WTC11 (cell line): Measurements from ENCODE around the gene RAD23B. TPM values are rescaled to one million over a fixed set of nuclear protein-coding genes. Genes with fewer than 3 reads are reported as not detected.

Source experiments
- ATAC-seq: fragments of 200-7000 bp; cut with Tn5 transposase; 2 replicates; pipeline ENCODE4 v1.10.0; 2021; ENCODE audit warnings: mild to moderate bottlenecking, moderate library complexity
- CTCF ChIA-PET: fragments of 300-600 bp; sonication (Branson Sonifier 250); formaldehyde crosslinking; loops from one replicate; lab custom pipeline; 2021; ENCODE audit warnings: antibody characterized with exemption; lab: Charles Lee
- POLR2A ChIA-PET: fragments of 350-600 bp; sonication (Branson Sonifier 250); formaldehyde crosslinking; loops from one replicate; lab custom pipeline; 2021; ENCODE audit warnings: antibody characterized with exemption; lab: Charles Lee
- DNase-seq: peaks from one replicate; pipeline ENCODE4 v3.0.0; 2021; ENCODE audit warnings: low spot score
- H3K27ac Mint-ChIP-seq: 2 replicates; pipeline ENCODE4 v1.8.0; 2021; ENCODE audit warnings: mixed read lengths
- H3K27me3 Mint-ChIP-seq: 2 replicates; pipeline ENCODE4 v1.8.0; 2021; ENCODE audit warnings: low read depth, mild to moderate bottlenecking, moderate library complexity, mixed read lengths
- H3K36me3 Mint-ChIP-seq: 2 replicates; pipeline ENCODE4 v1.8.0; 2021; ENCODE audit warnings: mixed read lengths
- H3K4me1 Mint-ChIP-seq: 2 replicates; pipeline ENCODE4 v1.8.0; 2022; ENCODE audit warnings: mixed read lengths
- H3K4me3 Mint-ChIP-seq: 2 replicates; pipeline ENCODE4 v1.8.0; 2021; ENCODE audit warnings: mild to moderate bottlenecking, moderate library complexity, mixed read lengths
- H3K9me3 Mint-ChIP-seq: 2 replicates; pipeline ENCODE4 v1.8.0; 2021; ENCODE audit warnings: mixed read lengths
- HMGA2 ChIP-seq: fragments of 250-450 bp; sonication (Bioruptor Pico); IDR thresholded peaks from 2 replicates; pipeline ENCODE4 v1.4.0; 2021; ENCODE audit warnings: mild to moderate bottlenecking, moderate library complexity
- JAZF1 ChIP-seq: fragments of 250-450 bp; sonication (Bioruptor Pico); IDR thresholded peaks from 2 replicates; pipeline ENCODE4 v1.9.0; 2021; ENCODE audit warnings: moderate library complexity, mild to moderate bottlenecking, inconsistent platforms
- MXD4 ChIP-seq: fragments of 250-450 bp; sonication (Bioruptor Pico); IDR thresholded peaks from 2 replicates; pipeline ENCODE4 v1.8.0; 2021; ENCODE audit warnings: mild to moderate bottlenecking, moderate library complexity, borderline replicate concordance
- NFYB ChIP-seq: sonication (generic); formaldehyde crosslinking; conservative IDR thresholded peaks from 2 replicates; pipeline ENCODE4 v1.8.0; 2022; ENCODE audit warnings: low read depth, missing genetic modification reagents
- TP53 ChIP-seq: sonication (generic); formaldehyde crosslinking; IDR thresholded peaks from 2 replicates; pipeline ENCODE4 v1.8.1; 2023; ENCODE audit warnings: mild to moderate bottlenecking, missing genetic modification reagents
- ZNF416 ChIP-seq: fragments of 250-450 bp; sonication (Bioruptor Pico); IDR thresholded peaks from 2 replicates; pipeline ENCODE4 v1.9.0; 2021; ENCODE audit warnings: mild to moderate bottlenecking, inconsistent platforms
- total RNA-seq: library from RNA; stranded (reverse); gene quantifications from 3 replicates; pipeline ENCODE4 v1.2.3, GENCODE V29; 2021
- TF ChIP-seq, protein P1 (sequence below): sonication (generic); formaldehyde crosslinking; IDR thresholded peaks from 2 replicates; pipeline ENCODE4 v1.8.0; 2022; ENCODE audit warnings: mild to moderate bottlenecking, missing genetic modification reagents
- TF ChIP-seq, protein P2 (sequence below): sonication (generic); formaldehyde crosslinking; IDR thresholded peaks from 2 replicates; pipeline ENCODE4 v1.8.1; 2023; ENCODE audit warnings: mild to moderate bottlenecking, missing genetic modification reagents, borderline replicate concordance
- TF ChIP-seq, protein P3 (sequence below): sonication (generic); formaldehyde crosslinking; conservative IDR thresholded peaks from 2 replicates; pipeline ENCODE4 v1.8.1; 2022; ENCODE audit warnings: mild to moderate bottlenecking, missing genetic modification reagents
- TF ChIP-seq, protein P4 (sequence below): sonication (generic); formaldehyde crosslinking; IDR thresholded peaks from 2 replicates; pipeline ENCODE4 v1.8.0; 2023; ENCODE audit warnings: missing genetic modification reagents, mild to moderate bottlenecking, borderline replicate concordance
- TF ChIP-seq, protein P5 (sequence below): sonication (generic); formaldehyde crosslinking; IDR thresholded peaks from 2 replicates; pipeline ENCODE4 v1.8.1; 2022; ENCODE audit warnings: low read depth, mild to moderate bottlenecking, moderate library complexity, missing genetic modification reagents, borderline replicate concordance
- TF ChIP-seq, protein P6 (sequence below): sonication (generic); formaldehyde crosslinking; IDR thresholded peaks from 2 replicates; pipeline ENCODE4 v1.8.1; 2023; ENCODE audit warnings: mild to moderate bottlenecking, missing genetic modification reagents

RAD23B gene
- total RNA-seq, 1 experiment from 2014 or later, result 150 TPM

DNA sequence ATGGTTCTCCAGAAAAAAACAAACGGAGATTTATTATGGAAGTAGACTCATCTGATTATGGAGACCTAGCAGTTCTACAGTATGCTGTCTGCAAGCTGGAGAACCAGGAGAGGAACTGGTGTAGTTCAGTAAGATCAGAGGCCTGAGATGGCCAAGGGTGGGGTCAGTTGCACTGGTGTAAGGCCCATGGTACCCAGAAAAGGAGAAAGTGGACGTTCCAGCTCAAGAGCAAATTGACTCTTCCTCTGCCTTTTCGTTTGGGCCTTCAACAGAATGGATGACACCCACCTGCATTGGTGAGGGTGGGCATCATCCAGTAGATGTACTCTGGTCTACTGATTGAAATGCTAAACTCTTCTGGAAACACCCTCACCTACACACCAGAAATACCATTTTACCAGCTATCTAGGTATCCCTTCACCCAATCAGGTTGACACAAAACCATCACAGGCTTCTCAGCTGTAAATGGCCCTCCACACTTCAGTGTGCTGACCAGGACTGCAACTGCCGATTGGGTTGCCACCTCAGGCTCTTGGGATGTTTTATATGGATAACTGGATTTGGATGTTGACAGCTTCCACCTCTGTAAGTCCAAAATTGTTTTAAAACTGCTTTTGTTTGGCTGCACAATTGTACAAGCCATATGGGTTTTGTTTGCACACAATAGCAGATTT lies 51.2 kb downstream of the RAD23B start:
- H3K4me1 Mint-ChIP-seq, result peaks cover 11% of the 10 kb centered on the region
- DNase-seq (no peak), ATAC-seq (no peak)
- no peak overlapping the region for H3K4me3 Mint-ChIP-seq
- TF ChIP-seq, protein P1, sequence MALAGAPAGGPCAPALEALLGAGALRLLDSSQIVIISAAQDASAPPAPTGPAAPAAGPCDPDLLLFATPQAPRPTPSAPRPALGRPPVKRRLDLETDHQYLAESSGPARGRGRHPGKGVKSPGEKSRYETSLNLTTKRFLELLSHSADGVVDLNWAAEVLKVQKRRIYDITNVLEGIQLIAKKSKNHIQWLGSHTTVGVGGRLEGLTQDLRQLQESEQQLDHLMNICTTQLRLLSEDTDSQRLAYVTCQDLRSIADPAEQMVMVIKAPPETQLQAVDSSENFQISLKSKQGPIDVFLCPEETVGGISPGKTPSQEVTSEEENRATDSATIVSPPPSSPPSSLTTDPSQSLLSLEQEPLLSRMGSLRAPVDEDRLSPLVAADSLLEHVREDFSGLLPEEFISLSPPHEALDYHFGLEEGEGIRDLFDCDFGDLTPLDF (CRISPR knock-in tag), result no peak
- no peak for TF ChIP-seq NFYB (CRISPR knock-in tag)
- no peak for TF ChIP-seq JAZF1 (CRISPR knock-in tag)
- TF ChIP-seq HMGA2 (CRISPR knock-in tag), result no peak
- no peak for TF ChIP-seq MXD4 (CRISPR knock-in tag)
- TF ChIP-seq, protein P2, sequence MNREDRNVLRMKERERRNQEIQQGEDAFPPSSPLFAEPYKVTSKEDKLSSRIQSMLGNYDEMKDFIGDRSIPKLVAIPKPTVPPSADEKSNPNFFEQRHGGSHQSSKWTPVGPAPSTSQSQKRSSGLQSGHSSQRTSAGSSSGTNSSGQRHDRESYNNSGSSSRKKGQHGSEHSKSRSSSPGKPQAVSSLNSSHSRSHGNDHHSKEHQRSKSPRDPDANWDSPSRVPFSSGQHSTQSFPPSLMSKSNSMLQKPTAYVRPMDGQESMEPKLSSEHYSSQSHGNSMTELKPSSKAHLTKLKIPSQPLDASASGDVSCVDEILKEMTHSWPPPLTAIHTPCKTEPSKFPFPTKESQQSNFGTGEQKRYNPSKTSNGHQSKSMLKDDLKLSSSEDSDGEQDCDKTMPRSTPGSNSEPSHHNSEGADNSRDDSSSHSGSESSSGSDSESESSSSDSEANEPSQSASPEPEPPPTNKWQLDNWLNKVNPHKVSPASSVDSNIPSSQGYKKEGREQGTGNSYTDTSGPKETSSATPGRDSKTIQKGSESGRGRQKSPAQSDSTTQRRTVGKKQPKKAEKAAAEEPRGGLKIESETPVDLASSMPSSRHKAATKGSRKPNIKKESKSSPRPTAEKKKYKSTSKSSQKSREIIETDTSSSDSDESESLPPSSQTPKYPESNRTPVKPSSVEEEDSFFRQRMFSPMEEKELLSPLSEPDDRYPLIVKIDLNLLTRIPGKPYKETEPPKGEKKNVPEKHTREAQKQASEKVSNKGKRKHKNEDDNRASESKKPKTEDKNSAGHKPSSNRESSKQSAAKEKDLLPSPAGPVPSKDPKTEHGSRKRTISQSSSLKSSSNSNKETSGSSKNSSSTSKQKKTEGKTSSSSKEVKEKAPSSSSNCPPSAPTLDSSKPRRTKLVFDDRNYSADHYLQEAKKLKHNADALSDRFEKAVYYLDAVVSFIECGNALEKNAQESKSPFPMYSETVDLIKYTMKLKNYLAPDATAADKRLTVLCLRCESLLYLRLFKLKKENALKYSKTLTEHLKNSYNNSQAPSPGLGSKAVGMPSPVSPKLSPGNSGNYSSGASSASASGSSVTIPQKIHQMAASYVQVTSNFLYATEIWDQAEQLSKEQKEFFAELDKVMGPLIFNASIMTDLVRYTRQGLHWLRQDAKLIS (CRISPR knock-in tag), result no peak
- TF ChIP-seq, protein P3, sequence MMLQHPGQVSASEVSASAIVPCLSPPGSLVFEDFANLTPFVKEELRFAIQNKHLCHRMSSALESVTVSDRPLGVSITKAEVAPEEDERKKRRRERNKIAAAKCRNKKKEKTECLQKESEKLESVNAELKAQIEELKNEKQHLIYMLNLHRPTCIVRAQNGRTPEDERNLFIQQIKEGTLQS (CRISPR knock-in tag), result no peak
- TF ChIP-seq, protein P4, sequence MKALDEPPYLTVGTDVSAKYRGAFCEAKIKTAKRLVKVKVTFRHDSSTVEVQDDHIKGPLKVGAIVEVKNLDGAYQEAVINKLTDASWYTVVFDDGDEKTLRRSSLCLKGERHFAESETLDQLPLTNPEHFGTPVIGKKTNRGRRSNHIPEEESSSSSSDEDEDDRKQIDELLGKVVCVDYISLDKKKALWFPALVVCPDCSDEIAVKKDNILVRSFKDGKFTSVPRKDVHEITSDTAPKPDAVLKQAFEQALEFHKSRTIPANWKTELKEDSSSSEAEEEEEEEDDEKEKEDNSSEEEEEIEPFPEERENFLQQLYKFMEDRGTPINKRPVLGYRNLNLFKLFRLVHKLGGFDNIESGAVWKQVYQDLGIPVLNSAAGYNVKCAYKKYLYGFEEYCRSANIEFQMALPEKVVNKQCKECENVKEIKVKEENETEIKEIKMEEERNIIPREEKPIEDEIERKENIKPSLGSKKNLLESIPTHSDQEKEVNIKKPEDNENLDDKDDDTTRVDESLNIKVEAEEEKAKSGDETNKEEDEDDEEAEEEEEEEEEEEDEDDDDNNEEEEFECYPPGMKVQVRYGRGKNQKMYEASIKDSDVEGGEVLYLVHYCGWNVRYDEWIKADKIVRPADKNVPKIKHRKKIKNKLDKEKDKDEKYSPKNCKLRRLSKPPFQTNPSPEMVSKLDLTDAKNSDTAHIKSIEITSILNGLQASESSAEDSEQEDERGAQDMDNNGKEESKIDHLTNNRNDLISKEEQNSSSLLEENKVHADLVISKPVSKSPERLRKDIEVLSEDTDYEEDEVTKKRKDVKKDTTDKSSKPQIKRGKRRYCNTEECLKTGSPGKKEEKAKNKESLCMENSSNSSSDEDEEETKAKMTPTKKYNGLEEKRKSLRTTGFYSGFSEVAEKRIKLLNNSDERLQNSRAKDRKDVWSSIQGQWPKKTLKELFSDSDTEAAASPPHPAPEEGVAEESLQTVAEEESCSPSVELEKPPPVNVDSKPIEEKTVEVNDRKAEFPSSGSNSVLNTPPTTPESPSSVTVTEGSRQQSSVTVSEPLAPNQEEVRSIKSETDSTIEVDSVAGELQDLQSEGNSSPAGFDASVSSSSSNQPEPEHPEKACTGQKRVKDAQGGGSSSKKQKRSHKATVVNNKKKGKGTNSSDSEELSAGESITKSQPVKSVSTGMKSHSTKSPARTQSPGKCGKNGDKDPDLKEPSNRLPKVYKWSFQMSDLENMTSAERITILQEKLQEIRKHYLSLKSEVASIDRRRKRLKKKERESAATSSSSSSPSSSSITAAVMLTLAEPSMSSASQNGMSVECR (CRISPR knock-in tag), result no peak
- TF ChIP-seq TP53, result no peak
- TF ChIP-seq, protein P5, sequence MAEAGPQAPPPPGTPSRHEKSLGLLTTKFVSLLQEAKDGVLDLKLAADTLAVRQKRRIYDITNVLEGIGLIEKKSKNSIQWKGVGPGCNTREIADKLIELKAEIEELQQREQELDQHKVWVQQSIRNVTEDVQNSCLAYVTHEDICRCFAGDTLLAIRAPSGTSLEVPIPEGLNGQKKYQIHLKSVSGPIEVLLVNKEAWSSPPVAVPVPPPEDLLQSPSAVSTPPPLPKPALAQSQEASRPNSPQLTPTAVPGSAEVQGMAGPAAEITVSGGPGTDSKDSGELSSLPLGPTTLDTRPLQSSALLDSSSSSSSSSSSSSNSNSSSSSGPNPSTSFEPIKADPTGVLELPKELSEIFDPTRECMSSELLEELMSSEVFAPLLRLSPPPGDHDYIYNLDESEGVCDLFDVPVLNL, result no peak
- TF ChIP-seq ZNF416 (CRISPR knock-in tag), result no peak
- TF ChIP-seq, protein P6, sequence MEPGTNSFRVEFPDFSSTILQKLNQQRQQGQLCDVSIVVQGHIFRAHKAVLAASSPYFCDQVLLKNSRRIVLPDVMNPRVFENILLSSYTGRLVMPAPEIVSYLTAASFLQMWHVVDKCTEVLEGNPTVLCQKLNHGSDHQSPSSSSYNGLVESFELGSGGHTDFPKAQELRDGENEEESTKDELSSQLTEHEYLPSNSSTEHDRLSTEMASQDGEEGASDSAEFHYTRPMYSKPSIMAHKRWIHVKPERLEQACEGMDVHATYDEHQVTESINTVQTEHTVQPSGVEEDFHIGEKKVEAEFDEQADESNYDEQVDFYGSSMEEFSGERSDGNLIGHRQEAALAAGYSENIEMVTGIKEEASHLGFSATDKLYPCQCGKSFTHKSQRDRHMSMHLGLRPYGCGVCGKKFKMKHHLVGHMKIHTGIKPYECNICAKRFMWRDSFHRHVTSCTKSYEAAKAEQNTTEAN (CRISPR knock-in tag), result no peak
- H3K9me3 Mint-ChIP-seq, result no peaks in the 10 kb centered on the region
- no peak overlapping the region for H3K27ac Mint-ChIP-seq
- peaks cover 54% of the 10 kb centered on the region for H3K36me3 Mint-ChIP-seq
- CTCF ChIA-PET, result interaction anchor here (0.6 kb wide), 1 partner anchor 475 kb away, joined by 4 read pairs; no protein-coding TSS in a partner anchor
- POLR2A ChIA-PET, result no interaction called here
- no peaks in the 10 kb centered on the region for H3K27me3 Mint-ChIP-seq
